ENCODE data around the gene SH3BGRL2. TPM values are rescaled to one million over a fixed set of nuclear protein-coding genes. Genes with fewer than 3 reads are reported as not detected.

Gene SH3BGRL2
- total RNA-seq, 1 donor from 2014 or later: not detected

DNA sequence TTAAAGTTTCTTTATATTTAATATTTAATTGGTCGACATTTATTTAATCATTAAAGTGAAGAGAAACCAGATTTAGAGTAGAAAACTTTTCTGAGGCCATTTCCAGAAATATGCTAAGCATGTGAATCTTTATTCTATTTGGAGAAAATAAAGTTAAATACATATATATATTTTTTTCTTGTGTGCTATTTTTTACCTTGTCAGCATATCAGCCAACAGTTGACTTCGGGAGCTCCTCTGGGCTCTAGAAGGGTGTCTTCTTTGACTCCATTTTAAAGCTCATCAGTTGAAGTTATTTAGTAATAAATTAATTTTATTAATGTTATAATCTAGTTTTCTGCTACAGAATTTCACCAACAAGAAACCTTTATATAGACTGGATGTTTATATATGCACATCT lies 73.1 kb downstream of the SH3BGRL2 start:
- intact Hi-C loops (cut with micrococcal nuclease): no loop called here
- Mint-ChIP-seq H3K4me1 (no peaks in the 10 kb centered on the region), H3K4me3 (no peak overlapping the region), H3K27ac (no peak overlapping the region), H3K27me3 (no peaks in the 10 kb centered on the region), H3K36me3 (ENCODE audit: low read depth) (no peaks in the 10 kb centered on the region), H3K9me3 (no peaks in the 10 kb centered on the region)
- TF ChIP-seq, protein P1, sequence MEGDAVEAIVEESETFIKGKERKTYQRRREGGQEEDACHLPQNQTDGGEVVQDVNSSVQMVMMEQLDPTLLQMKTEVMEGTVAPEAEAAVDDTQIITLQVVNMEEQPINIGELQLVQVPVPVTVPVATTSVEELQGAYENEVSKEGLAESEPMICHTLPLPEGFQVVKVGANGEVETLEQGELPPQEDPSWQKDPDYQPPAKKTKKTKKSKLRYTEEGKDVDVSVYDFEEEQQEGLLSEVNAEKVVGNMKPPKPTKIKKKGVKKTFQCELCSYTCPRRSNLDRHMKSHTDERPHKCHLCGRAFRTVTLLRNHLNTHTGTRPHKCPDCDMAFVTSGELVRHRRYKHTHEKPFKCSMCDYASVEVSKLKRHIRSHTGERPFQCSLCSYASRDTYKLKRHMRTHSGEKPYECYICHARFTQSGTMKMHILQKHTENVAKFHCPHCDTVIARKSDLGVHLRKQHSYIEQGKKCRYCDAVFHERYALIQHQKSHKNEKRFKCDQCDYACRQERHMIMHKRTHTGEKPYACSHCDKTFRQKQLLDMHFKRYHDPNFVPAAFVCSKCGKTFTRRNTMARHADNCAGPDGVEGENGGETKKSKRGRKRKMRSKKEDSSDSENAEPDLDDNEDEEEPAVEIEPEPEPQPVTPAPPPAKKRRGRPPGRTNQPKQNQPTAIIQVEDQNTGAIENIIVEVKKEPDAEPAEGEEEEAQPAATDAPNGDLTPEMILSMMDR (IDR thresholded peaks at IDR 0.05): no peak
- ATAC-seq (ENCODE audit: low read depth): no peak
- POLR2A ChIA-PET: no interaction called here
- no peak for DNase-seq
- CTCF ChIA-PET: no interaction called here

DNA sequence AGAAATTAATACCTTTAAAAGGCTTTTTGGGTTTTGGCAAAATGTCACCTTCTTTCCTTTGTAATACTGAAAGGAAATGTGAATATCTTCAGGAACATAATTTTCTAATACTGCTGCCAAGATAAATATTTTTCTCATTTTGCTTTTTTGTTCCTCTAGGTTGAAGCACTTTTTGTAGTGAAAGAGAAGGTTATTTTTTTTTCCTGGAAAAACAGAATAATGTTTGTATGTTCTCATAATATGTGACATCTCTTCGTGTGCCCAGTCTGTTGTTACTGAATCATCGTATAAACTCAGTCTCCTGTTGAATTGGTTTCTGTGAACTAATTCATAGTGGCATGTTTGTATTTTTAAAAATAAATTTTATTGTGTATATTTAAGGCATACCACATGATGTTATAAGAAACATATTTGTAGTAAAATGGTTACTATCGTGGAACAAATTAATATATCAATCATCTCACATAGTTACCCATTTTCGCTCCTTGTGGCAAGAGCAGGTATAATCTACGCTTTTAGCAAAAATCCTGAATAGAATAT lies 74.4 kb downstream of the SH3BGRL2 start:
- Mint-ChIP-seq H3K9me3 (no peaks in the 10 kb centered on the region), H3K27me3 (no peaks in the 10 kb centered on the region), H3K36me3 (ENCODE audit: low read depth) (no peaks in the 10 kb centered on the region), H3K27ac (no peak overlapping the region), H3K4me1 (no peaks in the 10 kb centered on the region), H3K4me3 (no peak overlapping the region)
- ATAC-seq (ENCODE audit: low read depth) (no peak), DNase-seq (no peak)
- intact Hi-C loops (cut with micrococcal nuclease): no loop called here
- ChIA-PET POLR2A (no interaction called here), CTCF (no interaction called here)
- TF ChIP-seq, protein P1 (IDR thresholded peaks at IDR 0.05): no peak

- H3K4me3 Mint-ChIP-seq: no peak overlapping the region
- CTCF ChIA-PET: no interaction called here
- DNase-seq (no peak), ATAC-seq (ENCODE audit: low read depth) (no peak)
- no peaks in the 10 kb centered on the region for H3K9me3 Mint-ChIP-seq
- H3K4me1 Mint-ChIP-seq: no peaks in the 10 kb centered on the region
- POLR2A ChIA-PET: no interaction called here
- intact Hi-C loops (cut with micrococcal nuclease): no loop called here
- H3K36me3 Mint-ChIP-seq (ENCODE audit: low read depth): no peaks in the 10 kb centered on the region
- H3K27ac Mint-ChIP-seq: no peak overlapping the region
- TF ChIP-seq, protein P1 (IDR thresholded peaks at IDR 0.05): no peak
- no peaks in the 10 kb centered on the region for H3K27me3 Mint-ChIP-seq
Measured at GRCh38 chr6:79706527-79706926, 75.4 kb downstream of the SH3BGRL2 start.

DNA sequence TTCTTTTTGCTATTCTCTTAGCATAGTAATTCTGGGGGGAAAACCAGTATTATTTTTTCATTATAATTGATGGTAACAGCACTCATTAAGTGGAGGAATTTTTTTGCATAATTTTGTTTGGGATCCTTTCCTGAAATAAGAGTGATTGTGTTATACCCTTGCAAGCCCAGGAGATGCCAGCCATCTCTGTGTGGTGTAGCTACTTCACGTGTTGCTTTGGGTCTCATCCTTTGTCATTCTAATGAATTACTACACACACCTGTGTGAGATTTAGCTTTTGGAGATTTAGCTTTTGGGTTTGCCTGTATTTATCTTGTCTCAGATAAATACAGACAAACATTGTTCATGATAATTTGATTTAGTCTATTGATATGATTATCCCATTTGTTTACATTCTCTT lies 76.5 kb downstream of the SH3BGRL2 start:
- DNase-seq (no peak), ATAC-seq (ENCODE audit: low read depth) (no peak)
- Mint-ChIP-seq H3K27ac (no peak overlapping the region), H3K4me1 (no peaks in the 10 kb centered on the region), H3K27me3 (no peaks in the 10 kb centered on the region), H3K4me3 (no peak overlapping the region), H3K9me3 (no peaks in the 10 kb centered on the region), H3K36me3 (ENCODE audit: low read depth) (no peaks in the 10 kb centered on the region)
- TF ChIP-seq, protein P1 (IDR thresholded peaks at IDR 0.05): no peak
- intact Hi-C loops (cut with micrococcal nuclease): no loop called here
- ChIA-PET POLR2A (no interaction called here), CTCF (no interaction called here)

GRCh38 chr6:79708095-79708791 lies 77.1 kb downstream of the SH3BGRL2 start:
- H3K36me3 Mint-ChIP-seq (ENCODE audit: low read depth): no peaks in the 10 kb centered on the region
- no peaks in the 10 kb centered on the region for H3K27me3 Mint-ChIP-seq
- no peak for DNase-seq
- no peak overlapping the region for H3K27ac Mint-ChIP-seq
- ChIA-PET CTCF (no interaction called here), POLR2A (no interaction called here)
- intact Hi-C loops (cut with micrococcal nuclease): no loop called here
- no peak for ATAC-seq (ENCODE audit: low read depth)
- no peaks in the 10 kb centered on the region for H3K9me3 Mint-ChIP-seq
- no peaks in the 10 kb centered on the region for H3K4me1 Mint-ChIP-seq
- no peak overlapping the region for H3K4me3 Mint-ChIP-seq
- TF ChIP-seq, protein P1 (IDR thresholded peaks at IDR 0.05): no peak

Measured in activated B cell treated with CpG ODN at 0.5 μM for 24 hours (primary cell).